Stimulated activated CD8-positive, alpha-beta memory T cell treated with anti-CD3 and anti-CD28 coated beads, Interleukin-15, amount 100 ng/mL, for 1 hour (primary cell): Measurements from ENCODE around the gene RBM45.
A peak's percentile ranks its signal among the peaks of the same experiment; 100 is the strongest.
"Not testable (repeated sequence)": the region's sequence is repeated elsewhere in the genome, so short reads cannot be mapped to it uniquely, and the experiment has no call there.

ENCODE experiments used
- DNase-seq: peaks from one replicate; pipeline ENCODE4 v3.0.0-alpha.2; 2020; ENCODE audit warnings: low read depth

RBM45 gene

GRCh38 chr2:178112202-178113152, at the start of gene RBM45:
TSS of gene RBM45 (plus strand) at chr2:178112437. CDS start at chr2:178112547, 110 bp downstream.
- peak; percentile 71 for DNase-seq

DNA sequence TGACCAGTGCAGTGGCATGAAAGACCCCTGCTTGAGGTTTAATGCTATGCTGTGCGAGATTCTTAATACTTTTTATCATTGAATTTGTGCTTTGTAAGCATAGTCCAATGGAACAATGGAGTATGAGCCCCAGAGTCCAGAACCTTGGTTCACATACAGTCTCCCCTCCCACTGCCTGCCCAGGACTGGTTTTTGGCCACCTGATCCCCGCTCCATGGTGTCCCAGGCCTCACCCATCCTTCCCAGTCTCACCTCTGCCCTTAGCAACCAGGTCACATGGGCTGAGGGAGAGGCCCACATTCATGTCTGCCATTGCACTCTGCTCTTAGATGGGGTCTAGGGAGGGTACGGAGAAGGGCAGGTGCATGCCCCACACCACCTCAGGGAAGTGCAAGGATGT, 45.9 kb upstream of the RBM45 start:
- DNase-seq: no peak

GRCh38 chr2:178066890-178067669, 45.2 kb upstream of the RBM45 start:
- no peak for DNase-seq

- no peak for DNase-seq
Observed at GRCh38 chr2:178068823-178069454, 43.3 kb upstream of the RBM45 start.

DNA sequence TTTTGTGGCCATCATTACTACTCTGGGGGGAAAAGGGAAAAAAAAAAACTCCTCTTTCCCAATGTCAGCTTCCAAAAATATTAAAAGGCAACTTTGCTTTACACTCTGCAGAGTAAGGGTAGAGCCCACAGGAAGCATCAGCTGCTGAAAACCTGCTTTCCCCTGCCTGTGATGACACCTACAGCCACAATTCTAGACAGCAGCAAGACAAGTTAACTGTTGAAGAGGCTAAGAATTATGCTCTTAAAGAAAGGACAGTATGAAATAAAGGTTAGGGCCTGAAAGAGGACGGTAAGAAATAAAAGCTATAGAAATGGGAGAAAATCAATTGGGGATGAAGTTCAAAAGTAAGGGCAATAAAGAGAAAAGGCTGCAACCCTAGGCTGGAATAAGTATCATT, 42.7 kb upstream of the RBM45 start:
- DNase-seq: no peak

GRCh38 chr2:178070824-178071223, 41.4 kb upstream of the RBM45 start:
- DNase-seq: no peak

- no peak for DNase-seq
Observed at GRCh38 chr2:178072000-178072382, 40.2 kb upstream of the RBM45 start.

DNA sequence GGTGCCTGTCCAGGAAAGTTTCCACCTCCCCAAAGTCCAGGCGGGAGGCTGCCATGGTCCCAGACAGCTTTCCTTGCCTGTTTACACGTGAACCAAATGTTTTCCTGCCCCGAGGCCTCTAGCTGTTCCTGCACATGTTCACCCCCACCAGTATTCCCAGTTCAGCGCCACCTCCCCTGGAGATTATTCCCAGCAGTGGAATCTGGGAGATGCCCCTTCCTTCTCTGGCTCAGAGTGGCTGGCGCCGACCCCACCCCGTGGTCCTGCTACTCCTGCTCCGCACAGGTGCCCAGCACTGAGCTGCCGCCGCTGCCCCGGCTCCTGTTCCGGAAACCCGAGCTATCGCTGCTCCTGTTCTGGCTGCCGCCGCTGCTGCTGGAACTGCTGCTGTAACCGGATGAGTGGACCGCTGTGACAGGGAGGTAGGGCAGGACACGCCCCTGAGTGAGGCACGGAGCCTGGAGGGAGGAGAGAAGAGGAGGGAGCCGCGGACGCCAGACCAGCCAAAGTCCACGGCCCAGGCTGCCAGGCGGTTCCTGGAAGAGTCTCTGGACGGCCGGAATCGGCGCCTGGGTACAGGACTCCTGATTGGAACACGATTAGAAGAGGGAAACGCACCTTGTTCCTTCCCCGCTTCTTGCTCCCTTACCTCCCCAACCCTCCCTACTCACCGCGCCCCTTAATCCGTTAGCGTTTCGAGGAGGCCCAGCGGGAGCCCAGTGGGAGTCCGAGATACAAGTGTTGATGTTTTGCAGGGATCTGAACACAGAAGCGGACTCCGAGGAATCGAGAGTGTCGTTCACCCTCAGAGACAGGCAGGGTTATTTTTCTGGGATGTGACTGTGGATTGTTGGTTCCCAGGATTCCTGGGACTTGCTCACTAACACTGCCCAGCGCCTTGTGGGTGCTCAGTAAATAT, 39.6 kb upstream of the RBM45 start, which contains the start of gene PDE11A:
Gene PDE11A, minus strand, starts transcription at position 395 of the 919 bp plus-strand sequence. Its CDS starts 340 bp downstream, at position 55.
- no peak for DNase-seq

- DNase-seq: no peak
Observed at GRCh38 chr2:178074123-178075005, 37.9 kb upstream of the RBM45 start.

DNA sequence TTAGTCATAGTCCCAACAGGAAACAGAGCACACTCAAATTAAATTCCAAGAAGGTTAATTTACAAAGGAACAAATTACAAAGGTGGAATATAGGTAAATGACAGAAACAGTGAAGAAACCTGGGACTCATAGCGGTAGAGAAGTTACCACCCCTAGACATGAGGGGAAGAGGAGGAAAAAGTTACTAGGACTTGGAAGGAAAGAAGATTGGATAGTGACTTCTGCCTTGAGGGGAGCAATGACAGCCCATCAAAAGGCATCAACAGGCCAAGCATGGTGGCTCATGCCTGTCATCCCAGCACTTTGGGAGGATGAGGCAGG, 37.3 kb upstream of the RBM45 start:
- no peak for DNase-seq

GRCh38 chr2:178076130-178076529, 36.1 kb upstream of the RBM45 start:
- DNase-seq: no peak

- DNase-seq: not testable (repeated sequence)
Observed at GRCh38 chr2:178079279-178079678, 33.0 kb upstream of the RBM45 start.

DNA sequence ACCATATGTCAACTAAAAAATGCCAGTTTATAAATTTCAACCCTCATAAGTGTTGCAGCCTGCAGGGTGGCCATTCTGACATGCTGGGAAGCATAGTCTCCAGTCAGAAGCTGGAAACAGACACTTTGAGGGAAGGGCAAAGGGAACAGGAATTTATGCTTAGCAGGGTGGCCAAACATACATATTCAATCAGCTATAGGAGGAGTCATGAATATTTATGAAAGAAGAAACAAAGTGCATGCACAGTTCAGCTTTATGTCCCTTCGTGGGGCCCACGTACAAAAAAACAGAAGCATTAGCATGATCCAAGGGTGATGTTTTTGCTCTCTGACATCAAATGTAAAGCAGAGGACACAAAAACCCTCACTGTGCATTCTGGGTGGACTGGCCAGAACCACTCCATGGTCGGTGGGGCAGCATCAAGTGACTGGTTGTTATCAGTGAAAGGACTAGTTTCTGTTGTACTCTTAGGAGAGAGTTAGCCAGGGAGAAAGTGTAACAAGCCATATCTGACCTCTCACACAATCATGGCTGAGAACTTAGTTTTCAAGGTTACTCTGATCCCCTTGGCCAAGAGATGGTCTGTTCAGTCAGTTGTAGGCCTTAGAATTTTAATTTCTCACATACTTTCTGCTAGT, 29.7 kb upstream of the RBM45 start:
- no peak for DNase-seq

- DNase-seq: no peak
Observed at GRCh38 chr2:178084273-178084672, 28.0 kb upstream of the RBM45 start.

GRCh38 chr2:178088774-178089270, 23.4 kb upstream of the RBM45 start:
- DNase-seq: no peak

DNA sequence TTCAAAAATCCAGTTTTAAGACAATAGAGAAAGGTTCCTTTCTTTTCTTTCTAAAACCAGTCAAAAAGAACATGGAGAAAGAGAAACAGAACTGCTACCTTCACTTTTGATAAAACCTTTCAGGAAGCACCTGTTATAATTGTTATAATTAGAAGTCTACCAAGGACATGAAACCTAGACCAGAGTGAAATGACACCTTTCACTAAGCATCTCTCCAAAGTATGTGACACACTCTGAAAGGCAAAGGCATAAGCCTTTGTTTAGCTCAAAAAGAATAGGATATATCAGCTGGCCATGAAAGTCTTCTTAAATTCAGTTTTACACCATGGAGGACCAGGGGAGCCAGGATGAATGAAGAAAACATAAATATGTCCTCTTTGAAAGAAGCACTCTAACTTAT, 18.8 kb upstream of the RBM45 start:
- no peak for DNase-seq

DNA sequence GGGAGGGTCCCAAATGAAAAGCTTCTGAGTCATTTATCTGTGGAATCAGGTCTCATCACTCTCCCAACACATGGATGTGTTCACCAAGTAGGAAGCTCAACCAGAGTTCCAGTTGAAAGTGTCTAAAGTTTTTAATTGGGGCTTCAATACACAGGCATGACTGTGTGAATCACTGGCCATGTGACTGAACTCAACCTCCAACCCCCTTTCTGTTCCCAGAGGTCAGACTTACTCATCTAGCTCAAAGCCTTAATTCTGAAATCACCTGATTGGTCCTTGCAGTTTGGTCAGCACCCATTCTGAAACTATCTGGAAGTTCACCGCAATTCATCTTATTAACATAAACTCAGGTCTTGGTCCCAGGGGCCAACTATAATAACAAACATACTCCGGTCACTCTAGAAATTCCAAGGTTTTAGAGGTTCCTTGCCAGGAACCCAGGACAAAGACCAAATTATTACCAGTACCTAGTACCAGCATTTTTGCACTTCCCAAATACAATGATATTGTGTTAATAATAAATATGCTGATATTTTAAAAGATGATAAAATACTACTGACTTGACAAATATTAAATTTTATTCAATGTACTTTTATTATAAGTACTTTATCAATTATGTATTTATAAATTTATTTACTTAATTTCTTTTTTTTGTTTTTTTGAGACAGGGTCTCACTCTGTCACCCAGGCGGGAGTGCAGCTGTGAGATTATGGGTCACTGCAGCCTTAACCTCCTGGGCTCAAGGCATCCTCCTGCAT, 10.7 kb upstream of the RBM45 start:
- DNase-seq: no peak

DNA sequence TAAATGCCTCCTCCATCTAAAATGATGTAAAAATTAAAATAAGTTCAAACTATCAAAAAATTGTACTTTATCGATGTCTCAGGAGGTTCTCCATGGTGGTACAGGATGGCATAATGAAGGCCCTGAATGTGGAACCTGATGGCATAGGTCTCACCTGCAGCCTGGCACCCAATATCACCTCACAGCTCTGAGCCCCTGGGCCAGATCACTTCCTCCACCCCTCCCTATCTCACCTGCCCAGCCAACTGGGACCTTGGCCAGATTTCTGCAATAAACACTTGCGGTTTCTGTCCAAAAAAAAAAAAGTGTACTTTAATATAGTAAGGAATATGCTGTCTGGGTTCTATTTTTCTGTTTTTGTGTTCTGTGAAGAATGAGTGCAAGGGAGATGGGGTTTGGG, 6.7 kb upstream of the RBM45 start:
- DNase-seq: no peak

GRCh38 chr2:178106053-178106452, 6.2 kb upstream of the RBM45 start:
- no peak for DNase-seq
